HEK293 (cell line): Measurements from ENCODE around the gene ZBTB20.

ENCODE experiments used
- HOXD13 ChIP-seq: sonication (generic); formaldehyde crosslinking; IDR thresholded peaks from 2 replicates; pipeline ENCODE4 v1.8.0; 2022; ENCODE audit warnings: missing genetic modification reagents, borderline replicate concordance
- YY1 ChIP-seq: fragments of 450-650 bp; formaldehyde crosslinking; IDR thresholded peaks from 2 replicates; pipeline ENCODE4 v1.5.1; 2018; ENCODE audit warnings: missing biosample characterization, missing genetic modification characterization
- ZBTB7A ChIP-seq: fragments of 450-650 bp; formaldehyde crosslinking; IDR thresholded peaks from 2 replicates; pipeline ENCODE4 v1.5.1; 2016; ENCODE audit warnings: low read depth, missing biosample characterization, missing genetic modification characterization
- ZNF121 ChIP-seq: fragments of 450-650 bp; formaldehyde crosslinking; IDR thresholded peaks from 2 replicates; pipeline ENCODE4 v1.5.1; 2016; ENCODE audit warnings: missing biosample characterization, missing genetic modification characterization
- ZNF202 ChIP-seq: fragments of 450-650 bp; formaldehyde crosslinking; IDR thresholded peaks from 2 replicates; pipeline ENCODE4 v1.5.1; 2016; ENCODE audit warnings: missing biosample characterization, missing genetic modification characterization, borderline replicate concordance
- ZNF223 ChIP-seq: fragments of 450-650 bp; formaldehyde crosslinking; IDR thresholded peaks from 2 replicates; pipeline ENCODE4 v1.5.1; 2016; ENCODE audit warnings: missing biosample characterization, missing genetic modification characterization
- ZNF248 ChIP-seq: fragments of 450-650 bp; formaldehyde crosslinking; IDR thresholded peaks from 2 replicates; pipeline ENCODE4 v1.5.1; 2017; ENCODE audit warnings: missing biosample characterization, missing genetic modification characterization
- ZNF26 ChIP-seq: fragments of 450-650 bp; formaldehyde crosslinking; IDR thresholded peaks from 2 replicates; pipeline ENCODE4 v1.5.1; 2016; ENCODE audit warnings: missing biosample characterization, missing genetic modification characterization
- ZNF549 ChIP-seq: fragments of 450-650 bp; IDR thresholded peaks from 2 replicates; pipeline ENCODE4 v1.5.1; 2018; ENCODE audit warnings: missing biosample characterization, missing genetic modification characterization, mild to moderate bottlenecking, inconsistent platforms, moderate library complexity
- ZNF626 ChIP-seq: fragments of 450-650 bp; sonication (Bioruptor Pico); formaldehyde crosslinking; IDR thresholded peaks from 2 replicates; pipeline ENCODE4 v1.5.1; 2018; ENCODE audit warnings: missing biosample characterization, missing genetic modification characterization, inconsistent platforms
- ZNF707 ChIP-seq: fragments of 450-650 bp; formaldehyde crosslinking; IDR thresholded peaks from 2 replicates; pipeline ENCODE4 v1.5.1; 2016; ENCODE audit warnings: missing biosample characterization, missing genetic modification characterization
- TF ChIP-seq, protein P1 (sequence below): fragments of 450-650 bp; formaldehyde crosslinking; IDR thresholded peaks from 2 replicates; pipeline ENCODE4 v1.5.1; 2016; ENCODE audit warnings: missing biosample characterization, missing genetic modification characterization
- TF ChIP-seq, protein P2 (sequence below): fragments of 450-650 bp; formaldehyde crosslinking; IDR thresholded peaks from 2 replicates; pipeline ENCODE4 v1.5.1; 2016; ENCODE audit warnings: missing biosample characterization, missing genetic modification characterization

- TF ChIP-seq ZNF121 (tag by site-specific recombination) (no peak), YY1 (no peak), ZNF202 (tag by site-specific recombination) (no peak), HOXD13 (CRISPR knock-in tag) (no peak), ZNF248 (tag by site-specific recombination) (no peak), ZNF626 (tag by site-specific recombination) (no peak), ZNF707 (tag by site-specific recombination) (no peak), ZNF549 (tag by site-specific recombination) (no peak), ZNF26 (tag by site-specific recombination) (no peak), ZBTB7A (tag by site-specific recombination) (no peak), ZNF223 (tag by site-specific recombination) (no peak)
- TF ChIP-seq, protein P1, sequence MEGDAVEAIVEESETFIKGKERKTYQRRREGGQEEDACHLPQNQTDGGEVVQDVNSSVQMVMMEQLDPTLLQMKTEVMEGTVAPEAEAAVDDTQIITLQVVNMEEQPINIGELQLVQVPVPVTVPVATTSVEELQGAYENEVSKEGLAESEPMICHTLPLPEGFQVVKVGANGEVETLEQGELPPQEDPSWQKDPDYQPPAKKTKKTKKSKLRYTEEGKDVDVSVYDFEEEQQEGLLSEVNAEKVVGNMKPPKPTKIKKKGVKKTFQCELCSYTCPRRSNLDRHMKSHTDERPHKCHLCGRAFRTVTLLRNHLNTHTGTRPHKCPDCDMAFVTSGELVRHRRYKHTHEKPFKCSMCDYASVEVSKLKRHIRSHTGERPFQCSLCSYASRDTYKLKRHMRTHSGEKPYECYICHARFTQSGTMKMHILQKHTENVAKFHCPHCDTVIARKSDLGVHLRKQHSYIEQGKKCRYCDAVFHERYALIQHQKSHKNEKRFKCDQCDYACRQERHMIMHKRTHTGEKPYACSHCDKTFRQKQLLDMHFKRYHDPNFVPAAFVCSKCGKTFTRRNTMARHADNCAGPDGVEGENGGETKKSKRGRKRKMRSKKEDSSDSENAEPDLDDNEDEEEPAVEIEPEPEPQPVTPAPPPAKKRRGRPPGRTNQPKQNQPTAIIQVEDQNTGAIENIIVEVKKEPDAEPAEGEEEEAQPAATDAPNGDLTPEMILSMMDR (tag by site-specific recombination): no peak
- TF ChIP-seq, protein P2, sequence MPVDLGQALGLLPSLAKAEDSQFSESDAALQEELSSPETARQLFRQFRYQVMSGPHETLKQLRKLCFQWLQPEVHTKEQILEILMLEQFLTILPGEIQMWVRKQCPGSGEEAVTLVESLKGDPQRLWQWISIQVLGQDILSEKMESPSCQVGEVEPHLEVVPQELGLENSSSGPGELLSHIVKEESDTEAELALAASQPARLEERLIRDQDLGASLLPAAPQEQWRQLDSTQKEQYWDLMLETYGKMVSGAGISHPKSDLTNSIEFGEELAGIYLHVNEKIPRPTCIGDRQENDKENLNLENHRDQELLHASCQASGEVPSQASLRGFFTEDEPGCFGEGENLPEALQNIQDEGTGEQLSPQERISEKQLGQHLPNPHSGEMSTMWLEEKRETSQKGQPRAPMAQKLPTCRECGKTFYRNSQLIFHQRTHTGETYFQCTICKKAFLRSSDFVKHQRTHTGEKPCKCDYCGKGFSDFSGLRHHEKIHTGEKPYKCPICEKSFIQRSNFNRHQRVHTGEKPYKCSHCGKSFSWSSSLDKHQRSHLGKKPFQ: no peak
Observed at GRCh38 chr3:114651555-114651954, 495.5 kb downstream of the ZBTB20 start.
